Left hindlimb (tissue), 1 donor: Measurements from ENCODE around the gene PPIL4.
"Not testable (repeated sequence)": the region's sequence is repeated elsewhere in the genome, so short reads cannot be mapped to it uniquely, and the experiment has no call there.

Source experiments
- DNase-seq: peaks from one replicate; pipeline ENCODE4 v3.0.0-alpha.2; 2018

PPIL4 gene

DNA sequence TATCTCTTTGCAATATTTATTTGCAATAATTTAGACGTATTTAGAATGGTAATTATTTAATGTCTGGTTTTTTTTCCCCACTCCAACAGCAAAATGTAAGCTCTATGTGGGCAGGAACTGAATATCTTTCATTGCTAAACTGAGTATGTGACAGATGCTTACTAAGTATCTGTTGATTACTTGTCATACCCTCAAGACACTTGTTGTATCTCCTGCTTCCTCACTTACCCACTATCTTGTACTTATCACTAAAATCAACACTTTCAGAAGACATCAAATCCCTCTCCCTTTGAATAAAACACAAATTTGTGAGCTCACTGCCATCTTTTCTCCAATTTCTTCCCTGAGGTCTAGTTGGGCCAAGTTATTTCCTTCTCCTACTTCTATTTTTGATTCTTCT is 30.3 kb downstream of the PPIL4 start:
- DNase-seq = no peak

DNA sequence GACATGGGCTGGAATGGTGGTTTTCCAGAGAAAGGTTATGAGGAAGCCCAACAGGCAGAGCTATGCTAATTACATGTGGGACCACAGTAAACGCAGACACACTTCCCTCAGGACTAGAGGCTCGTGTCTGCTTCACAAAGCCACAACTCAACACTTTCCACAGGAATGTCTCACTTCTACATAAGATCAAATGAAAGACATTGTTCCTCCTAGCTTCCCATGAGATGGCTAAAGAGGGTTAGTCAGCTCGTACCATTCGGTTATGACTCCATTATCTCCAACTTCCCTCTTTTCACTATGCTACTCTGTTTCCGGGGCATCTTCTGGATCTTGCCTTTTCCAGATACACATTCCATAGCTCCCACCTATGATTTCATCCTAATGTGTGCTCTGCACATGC is 31.9 kb downstream of the PPIL4 start:
- DNase-seq = no peak

DNA sequence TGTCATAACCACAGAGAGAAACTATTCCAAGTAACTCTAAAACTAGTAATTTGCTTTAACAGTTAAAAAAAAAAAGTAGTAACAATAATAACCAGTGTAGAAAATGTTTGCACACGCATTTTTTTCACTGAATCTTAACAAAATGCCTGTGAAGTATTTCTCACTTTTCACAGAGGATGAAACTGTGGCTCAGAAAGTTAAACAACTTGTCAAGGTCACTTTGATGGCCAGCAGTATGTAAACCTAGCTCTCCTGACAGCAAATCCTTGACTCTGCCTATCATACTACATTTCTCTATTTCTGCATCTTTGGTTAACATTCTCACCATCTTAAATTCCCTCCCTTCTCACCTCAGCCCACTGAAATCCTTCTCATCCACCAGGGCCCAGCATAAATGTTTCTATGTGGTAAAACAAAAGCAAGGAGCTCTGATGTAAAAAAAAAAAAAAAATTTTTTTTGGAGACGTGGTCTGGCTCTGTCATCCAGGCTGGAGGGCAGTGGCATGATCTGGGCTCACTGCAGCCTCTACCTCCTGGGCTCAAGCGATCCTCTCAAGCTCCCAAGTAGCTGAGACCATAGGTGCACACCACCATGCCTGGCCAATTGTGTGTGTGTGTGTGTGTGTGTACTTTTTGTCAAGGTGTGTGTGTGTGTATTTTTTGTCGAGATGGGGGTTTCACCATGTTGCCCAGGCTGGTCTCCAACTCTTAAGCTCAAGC is 34.9 kb downstream of the PPIL4 start:
- DNase-seq = no peak

DNA sequence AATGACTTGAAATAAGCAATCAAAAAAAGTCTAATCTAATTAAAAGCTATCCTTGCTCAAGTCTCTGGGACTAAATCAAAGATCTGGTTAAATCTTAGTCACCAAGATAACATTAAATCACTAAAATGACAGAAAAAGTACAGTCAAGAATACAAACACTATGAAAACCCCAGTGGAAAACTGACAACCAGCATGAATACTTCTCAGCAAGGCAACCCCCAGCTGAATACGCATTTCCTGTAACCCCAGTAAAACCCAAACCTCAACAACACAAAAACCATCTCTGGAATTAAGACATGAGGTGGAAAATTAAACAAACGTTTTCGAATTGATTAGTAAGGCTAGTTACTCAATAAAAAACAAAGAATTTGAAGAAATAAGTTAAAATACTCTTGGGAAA is 37.4 kb downstream of the PPIL4 start:
- DNase-seq = no peak

DNA sequence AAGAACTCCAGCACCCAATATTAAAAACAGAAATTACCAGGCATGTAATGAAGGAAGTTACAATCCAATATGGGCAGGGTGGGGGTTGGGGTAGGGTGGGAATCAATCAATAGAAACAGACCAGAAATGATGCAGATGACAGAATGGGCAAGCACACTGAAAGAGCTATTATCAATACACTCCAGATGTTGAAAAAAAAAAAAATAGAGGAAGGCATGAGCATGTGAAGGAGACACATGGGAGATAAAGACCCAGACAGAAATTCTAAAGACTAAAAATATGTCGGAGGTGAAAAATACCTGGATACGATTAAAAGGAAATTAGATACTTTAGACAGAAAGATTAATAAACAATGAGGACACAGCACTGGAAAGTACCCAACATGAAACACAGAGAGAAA is 42.0 kb downstream of the PPIL4 start:
- DNase-seq = no peak

DNA sequence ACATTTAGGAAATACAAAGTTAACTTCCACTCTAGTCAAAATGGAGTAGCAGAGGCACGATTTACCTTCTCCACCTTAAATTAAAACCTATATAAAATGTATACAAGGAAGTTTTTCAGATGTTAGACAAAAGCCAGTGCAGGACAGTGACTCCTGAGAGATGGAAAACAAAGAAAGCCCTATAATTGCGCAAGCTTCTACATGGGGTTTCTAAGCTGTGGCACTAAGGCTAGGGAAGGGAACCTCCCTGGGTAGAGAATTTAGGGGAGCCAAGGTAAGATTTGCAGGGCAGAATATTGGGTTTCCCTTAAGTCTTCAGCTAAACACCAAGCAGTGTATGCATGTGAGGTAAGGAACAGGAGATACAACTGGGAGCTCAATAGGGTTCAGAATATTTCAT is 42.6 kb downstream of the PPIL4 start:
- DNase-seq = no peak

DNA sequence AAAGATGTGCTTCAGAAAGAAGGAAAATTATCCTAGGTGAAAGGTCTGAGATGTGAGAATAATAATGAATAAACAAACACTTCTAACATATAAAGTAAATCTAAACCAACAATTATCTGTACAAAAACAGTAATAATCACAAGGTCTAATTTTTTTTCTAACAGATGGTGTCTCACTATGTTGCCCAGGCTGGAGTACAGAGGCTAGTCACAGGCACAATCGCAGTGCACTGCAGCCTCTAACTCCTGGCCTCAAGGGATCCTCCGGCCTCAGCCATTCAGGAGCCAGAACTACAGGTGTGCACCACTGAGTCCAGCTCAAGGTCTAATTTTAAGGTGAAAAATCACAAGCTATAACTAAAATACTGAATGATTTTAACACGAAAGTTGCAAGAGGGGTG is 44.1 kb downstream of the PPIL4 start:
- no peak for DNase-seq

DNA sequence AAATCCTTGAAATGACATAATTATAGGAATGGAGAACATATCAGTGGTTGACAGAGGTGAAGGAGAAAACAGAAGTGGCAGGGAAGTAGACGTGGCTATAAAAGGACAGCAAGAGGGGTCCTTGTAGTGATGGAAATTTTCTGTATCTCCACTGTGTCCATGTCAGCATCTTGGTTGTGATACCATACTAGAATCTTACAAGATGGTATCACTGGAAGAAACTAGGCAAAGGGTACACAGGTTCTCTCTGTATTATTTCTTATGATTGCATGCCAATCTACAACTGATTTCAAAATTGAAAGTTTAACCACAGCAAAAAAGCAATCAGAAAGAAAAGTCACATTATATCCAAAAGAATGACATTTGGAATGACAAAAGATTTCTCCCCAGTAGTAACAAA is 44.6 kb downstream of the PPIL4 start:
- DNase-seq = no peak

DNA sequence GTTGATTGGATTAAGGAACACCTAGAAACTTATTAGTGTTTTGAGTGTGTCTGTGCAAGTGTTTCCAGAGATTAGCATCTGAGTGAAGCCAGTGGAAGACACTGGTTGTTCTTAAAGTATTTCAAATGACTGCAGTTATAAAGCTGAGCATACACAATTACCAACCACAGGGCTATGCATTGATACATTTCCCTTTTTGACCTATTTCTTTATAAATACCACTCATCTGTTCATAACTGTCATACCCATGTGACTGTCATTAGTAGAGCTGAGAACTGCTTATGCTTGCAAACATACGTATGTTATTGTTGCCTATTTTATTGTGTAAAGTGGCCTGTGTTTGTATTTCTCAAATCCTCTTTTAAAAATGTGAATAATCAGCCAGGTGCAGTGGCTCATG is 45.7 kb downstream of the PPIL4 start:
- DNase-seq = no peak

DNA sequence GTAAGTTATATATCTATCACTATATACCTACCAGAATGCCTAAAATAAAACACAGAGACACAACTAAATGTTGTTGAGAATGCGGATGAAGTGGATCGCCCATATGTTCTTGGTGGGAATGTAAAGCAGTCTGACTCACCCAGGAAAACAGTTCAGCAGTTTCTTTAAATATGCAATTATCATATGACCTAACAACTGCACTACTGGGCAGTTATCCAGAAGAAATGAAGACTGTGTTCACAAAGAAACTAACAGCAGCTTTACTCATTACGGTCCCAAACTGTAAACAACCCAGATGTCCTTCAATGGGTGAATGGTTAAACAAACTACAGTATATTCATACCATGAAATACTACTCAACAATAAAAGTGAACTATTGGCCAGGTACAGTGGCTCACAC is 46.8 kb downstream of the PPIL4 start:
- DNase-seq = no peak

DNA sequence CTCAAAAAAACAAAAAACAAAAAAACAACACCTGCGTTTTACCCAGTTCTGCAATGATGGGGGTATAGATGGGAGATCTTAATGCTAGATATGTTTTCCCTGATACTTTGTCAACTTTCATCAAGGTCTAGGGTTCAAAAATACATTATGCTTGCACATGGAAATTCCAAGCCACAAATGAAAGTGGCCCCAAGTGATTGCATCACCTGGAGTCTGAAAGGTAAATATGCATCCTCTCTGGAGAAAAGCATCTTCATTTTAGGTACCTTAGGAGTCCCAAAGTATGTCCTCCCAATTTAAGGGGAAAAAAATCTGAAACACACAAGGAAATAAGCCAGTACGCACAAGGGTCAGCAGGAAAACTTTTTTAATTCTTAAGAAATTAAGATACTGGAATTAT is 48.5 kb downstream of the PPIL4 start:
- DNase-seq = no peak

DNA sequence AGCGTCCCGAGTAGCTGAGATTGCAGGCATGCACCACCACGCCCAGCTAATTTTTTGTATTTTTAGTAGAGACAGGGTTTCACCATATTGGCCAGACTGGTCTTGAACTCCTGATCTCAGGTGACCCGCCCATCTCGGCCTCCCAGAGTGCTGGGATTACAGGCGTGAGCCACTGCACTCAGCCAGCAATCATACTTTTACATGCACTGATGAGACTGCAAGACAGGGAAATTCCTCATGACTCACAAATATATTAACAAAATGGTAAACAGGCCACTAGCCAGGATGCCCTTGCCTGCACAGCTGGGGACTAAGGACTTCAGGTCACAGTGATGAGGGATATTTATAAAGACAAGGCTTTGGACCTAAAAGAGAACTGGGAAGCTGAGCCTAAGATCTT is 49.2 kb downstream of the PPIL4 start:
- not testable (repeated sequence) for DNase-seq

DNA sequence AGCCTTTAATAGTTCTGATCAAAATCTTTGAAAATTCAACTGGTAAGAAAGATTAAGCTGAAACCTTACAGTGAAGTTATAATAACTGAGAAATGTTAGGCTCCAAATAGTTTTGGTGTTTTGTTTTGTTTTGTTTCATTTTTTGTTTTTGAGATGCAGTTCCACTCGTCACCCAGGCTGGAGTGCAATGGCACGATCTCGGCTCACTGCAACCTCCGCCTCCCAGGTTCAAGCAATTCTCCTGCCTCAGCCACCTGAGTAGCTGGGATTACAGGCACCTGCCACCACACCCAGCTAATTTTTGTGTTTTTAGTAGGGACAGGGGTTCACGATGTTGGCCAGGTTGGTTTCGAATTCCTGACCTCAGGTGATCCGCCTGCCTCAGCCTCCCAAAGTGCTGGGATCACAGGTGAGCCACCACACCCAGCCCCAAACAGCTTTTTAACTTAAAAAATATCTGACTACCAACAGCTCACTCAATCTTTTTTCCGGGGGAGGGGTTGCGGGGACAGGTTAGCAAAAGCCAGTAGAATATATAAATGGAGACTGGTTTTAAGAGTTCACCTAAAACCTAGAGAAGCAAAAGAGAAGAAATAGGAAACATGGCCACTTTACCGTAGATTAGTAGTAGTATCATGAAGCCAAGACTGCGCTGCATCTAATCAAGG is 50.4 kb downstream of the PPIL4 start:
- DNase-seq = not testable (repeated sequence)

DNA sequence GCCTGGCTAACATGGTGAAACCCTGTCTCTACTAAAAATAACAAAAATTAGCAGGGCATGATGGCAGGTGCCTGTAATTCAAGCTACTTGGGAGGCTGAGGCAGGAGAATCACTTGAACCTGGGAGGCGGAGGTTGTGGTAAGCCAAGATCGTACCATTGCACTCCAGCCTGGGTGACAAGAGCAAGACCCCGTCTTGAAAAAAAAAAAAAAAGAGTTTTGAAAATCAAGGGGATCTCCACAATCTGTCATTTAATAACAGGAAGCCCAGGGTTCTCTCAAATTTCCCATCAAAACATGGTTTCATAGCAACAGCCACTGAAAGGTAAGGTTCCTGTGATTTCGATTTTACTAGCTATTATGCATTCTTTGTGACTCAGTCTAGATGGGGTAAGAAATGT is 51.0 kb downstream of the PPIL4 start:
- not testable (repeated sequence) for DNase-seq

DNA sequence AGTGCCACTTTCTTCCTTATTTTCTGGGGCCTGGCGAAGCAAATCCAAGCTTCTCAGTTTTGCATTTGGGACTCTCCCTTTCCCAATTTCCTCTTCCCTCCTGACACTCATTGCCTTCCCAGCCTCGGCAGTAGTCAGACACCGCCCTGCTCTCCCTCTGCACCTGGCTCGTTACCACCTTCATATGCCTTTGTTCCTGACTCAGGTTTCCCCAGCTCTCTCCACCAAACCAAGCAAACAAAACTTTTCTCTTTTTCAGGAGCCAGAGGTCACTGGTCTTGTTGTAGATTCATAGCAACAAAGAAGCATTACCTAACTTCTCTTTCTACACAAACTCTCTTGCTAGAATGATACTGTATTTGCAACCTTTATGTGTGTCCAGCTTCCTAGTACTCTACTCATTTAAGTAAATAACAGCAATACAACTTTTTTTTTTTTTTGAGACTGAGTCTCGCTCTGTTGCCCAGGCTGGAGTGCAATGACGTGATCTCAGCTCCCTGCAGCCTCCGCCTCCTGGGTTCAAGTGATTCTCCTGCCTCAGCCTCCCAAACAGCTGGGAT is 52.0 kb downstream of the PPIL4 start:
- DNase-seq = no peak

DNA sequence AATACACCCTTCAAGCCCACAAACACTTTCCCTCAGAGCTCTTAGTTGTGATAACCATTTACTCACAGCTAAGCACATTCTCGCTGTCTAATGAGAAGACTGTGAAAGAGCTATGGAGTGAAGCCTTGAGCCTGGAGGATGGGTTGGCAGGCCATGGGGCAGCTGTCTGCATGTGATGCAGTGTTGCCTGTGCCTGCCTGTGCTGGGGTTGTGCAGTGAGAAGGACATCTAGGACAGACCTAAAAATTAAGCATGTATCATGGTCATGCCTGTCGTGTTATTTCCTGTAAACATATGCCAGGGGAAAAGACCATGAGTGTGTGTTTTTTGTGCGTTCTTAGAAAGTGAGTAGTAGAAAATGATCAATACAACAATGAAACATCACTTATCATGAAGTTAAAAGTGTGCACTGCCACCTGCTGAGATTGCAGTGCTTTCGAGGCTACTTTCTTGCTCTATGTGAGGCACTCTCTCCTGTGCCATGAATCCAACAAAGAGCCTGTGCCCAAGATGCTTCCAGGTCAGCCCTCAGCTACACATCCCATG is 53.0 kb downstream of the PPIL4 start:
- no peak for DNase-seq

DNA sequence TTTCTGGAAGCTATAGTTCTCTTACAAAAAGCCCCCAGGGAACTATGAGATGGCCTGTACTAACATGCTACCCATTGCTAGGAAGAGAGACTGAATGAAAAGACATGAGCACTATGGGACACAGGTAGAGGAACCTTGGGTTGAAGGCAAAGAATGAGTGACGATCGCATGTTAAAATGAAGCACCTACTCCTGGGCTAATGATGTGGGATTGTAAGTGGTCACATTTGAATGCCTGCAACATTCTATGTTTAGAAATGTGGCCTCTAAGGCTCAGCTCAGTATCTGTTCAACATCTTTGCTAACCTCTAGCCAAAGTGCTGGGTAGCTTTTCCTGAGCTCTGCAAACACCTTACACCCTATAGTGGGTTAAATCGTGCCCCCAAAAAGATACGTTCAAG is 55.9 kb downstream of the PPIL4 start:
- no peak for DNase-seq

DNA sequence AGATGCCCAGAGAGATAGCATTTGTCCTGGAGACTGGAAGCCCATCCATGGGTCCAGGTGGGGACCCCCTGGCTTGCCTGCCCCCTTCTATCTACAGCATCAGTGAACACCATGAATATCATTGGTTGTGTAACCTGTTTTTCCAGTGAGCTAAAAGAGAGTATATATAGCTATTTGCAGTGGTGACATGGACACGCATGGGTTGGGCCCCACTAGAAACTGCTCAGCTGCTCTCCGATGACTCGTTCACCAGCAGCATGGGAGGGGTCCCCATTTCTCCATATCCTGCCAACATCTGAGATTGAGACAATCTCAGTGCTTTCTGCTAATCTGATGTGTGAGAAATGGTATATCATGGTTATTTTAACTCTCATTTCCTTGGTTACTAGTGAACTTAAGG is 57.0 kb downstream of the PPIL4 start:
- DNase-seq = no peak

DNA sequence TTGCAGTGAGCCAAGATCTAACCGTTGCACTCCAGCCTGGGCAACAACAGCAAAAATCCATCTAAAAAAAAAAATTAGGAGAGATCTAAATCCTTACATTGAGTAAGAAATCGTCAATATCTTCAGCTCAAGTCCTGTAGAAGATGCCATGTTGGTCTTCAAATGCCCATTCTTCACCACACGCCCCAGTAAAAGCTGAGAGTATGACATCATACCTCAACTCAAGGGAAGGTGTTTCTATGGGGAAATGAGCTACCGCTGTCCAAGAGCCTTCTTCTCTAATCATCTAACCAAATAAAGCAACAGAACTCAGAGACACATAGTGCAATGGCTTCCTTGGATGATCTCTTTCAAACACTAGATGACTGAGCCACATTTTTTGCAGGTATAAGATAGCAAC is 58.5 kb downstream of the PPIL4 start:
- DNase-seq = no peak

DNA sequence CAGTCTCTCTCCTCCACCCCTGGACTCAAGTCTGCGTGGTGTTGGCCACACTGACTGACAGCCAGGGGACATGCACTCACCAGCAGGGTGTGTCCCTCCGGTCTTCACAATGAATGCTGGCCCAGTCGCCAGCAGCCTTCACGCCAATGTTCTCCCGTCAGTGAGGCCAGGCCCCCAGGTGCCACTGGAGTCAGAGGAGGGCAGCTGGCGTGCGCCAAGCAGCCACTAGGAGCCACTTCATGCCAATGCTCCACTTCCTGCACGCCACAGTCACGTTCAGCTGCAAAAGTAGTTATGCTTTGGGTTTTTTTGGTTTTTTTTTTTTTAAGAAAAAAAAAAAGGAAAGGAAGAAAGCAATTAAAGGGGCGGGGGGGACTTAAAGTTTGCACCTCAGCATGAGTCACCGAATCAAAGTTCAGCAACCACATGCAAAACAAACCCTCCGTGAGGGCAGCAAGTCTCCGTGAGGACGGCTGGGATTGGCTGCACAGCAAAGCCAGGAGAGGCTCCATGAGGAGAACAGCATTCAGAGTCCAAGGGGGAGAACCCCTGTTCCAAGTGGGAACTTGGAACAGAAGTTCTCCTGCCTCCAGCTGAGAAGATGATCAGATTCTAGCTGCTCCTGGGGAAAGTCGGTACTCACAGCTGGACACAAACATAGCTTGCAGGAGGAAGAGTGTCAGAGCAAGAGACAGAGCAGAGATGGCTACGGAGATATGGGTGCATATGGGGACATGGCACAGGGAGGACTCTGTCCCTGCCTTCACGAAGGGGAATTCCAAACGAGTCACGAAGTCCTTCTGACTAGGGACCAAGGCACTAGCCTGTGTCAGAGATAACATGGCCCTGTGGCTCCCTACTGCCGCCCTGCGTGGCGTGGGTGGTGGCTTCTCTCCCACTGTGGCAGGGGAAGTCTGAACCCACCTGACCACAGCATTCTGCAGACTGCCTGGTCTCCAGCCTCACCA is 60.8 kb downstream of the PPIL4 start, which contains the start of gene ZC3H12D:
Gene ZC3H12D (minus strand): TSS at position 282 of the 968 bp plus-strand sequence. CDS start 10,471 bp downstream, outside the sequence.
- peak; percentile 55 for DNase-seq

DNA sequence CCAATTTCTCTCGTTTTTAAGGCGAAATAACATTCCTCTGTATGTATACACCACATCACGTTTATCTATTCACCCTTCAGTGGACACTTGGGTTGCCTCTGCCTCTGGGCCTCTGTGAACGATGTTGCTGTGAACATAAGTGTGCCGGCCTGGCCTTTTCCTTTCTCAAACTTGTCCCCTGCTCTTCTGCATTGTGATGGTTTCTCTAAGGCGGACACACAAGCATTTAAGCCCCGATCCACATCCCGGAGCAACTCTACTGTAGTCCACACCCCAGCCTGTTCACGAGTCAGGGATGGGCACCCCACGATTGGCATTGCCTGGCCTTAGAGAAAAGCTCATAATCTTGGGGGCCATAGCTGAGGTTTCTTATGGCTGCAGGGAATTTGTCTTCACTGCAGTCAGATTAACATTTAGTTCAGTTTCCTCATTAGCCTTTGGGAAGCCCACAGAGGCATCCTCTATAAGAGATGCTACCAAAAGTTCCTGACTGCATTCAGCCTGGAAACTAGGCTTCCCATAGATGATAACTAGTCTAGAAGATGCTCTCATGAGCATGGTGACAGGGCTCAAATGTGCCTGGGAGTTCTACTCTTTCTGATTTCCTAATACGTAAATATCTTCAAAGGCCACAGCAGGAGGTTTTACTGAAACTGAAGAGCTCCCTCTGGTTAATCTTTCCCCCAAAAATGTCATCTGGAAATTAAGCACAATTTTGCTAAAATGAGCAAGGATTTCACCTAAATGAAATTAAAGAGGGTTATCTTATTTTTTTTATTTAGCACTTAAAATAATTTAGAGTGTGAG is 61.8 kb downstream of the PPIL4 start:
- DNase-seq = no peak

DNA sequence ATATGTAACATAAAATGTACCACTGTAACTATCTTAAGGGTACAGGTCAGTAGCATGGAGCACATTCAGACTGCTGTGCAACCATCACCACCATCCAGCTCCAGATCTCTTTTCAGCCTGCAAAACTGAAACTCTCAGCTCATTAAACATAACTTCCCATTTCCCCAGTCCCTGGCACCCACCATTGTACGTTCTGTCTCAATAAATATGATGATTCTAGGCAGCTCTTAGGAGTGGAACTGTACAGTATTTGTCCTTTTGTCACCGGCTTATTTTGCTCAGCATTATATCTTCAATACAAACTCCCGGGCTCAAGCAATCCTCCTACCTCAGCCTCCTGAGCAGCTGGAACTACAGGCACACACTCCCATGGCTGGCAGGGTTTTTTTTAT is 62.5 kb downstream of the PPIL4 start:
- DNase-seq = no peak
